SK-N-SH (cell line): ENCODE measurements around the gene LRP1. TPM values are rescaled to one million over a fixed set of nuclear protein-coding genes. Genes with fewer than 3 reads are reported as not detected.

Source experiments
- CTCF ChIA-PET: fragments of 300-600, 350-600 bp; formaldehyde crosslinking; extraction: SDS; loops from one replicate; lab custom pipeline; 2021; lab: Yijun Ruan, JAX
- POLR2A ChIA-PET: fragments of 350-600 bp; sonication (Branson Sonifier 250); formaldehyde crosslinking; extraction: SDS; loops from one replicate; lab custom pipeline; 2020; ENCODE audit warnings: antibody characterized with exemption, inconsistent platforms; lab: Yijun Ruan, JAX
- DNase-seq: peaks from one replicate; pipeline ENCODE4 v3.0.0; 2012
- H2AFZ ChIP-seq: fragments of 200-600 bp; sonication (generic); 2 replicates; pipeline ENCODE4 v1.8.1; 2016; ENCODE audit warnings: antibody characterized with exemption, mild to moderate bottlenecking, low read depth
- H3F3A ChIP-seq: fragments of 200-600 bp; sonication (generic); replicated peaks from 2 replicates; pipeline ENCODE3; 2016; ENCODE audit warnings: antibody characterized with exemption, mild to moderate bottlenecking; ENCODE audit not compliant: insufficient read depth
- H3K27ac ChIP-seq, 2 experiments: fragments of 200-500 bp in 1 of 2; fragments of 200-600 bp in 1 of 2; sonication (Bioruptor generic) in 1 of 2; sonication (generic), shearing (Covaris generic) in 1 of 2; 2 replicates each; pipeline versions ENCODE4 v1.5.1 to v1.6.1; 2014 to 2016; ENCODE audit warnings: low read depth in 2 of 2, inconsistent platforms in 1 of 2, low read length in 1 of 2, mild to moderate bottlenecking in 1 of 2, mixed read lengths in 1 of 2
- H3K27me3 ChIP-seq: fragments of 200-600 bp; sonication (generic), shearing (Covaris generic); 2 replicates; pipeline ENCODE4 v1.6.1; 2016; ENCODE audit warnings: mixed run types; ENCODE audit not compliant: insufficient read depth
- H3K36me3 ChIP-seq, 2 experiments: fragments of 200-500 bp in 1 of 2; fragments of 200-600 bp in 1 of 2; sonication (Bioruptor generic) in 1 of 2; sonication (generic) in 1 of 2; replicated peaks in 1 of 2; 2 replicates each; pipeline versions ENCODE3 to v1.5.1; 2014 to 2016; ENCODE audit warnings: low read length in 1 of 2, mild to moderate bottlenecking in 1 of 2; ENCODE audit not compliant: insufficient read depth in 2 of 2, control insufficient read depth in 1 of 2
- H3K4me1 ChIP-seq, 2 experiments: fragments of 200-500 bp in 1 of 2; fragments of 200-600 bp in 1 of 2; sonication (Bioruptor generic) in 1 of 2; sonication (generic), shearing (Covaris generic) in 1 of 2; 2 replicates each; pipeline versions ENCODE4 v1.5.1 to v1.6.1; 2014 to 2016; ENCODE audit warnings: low read depth in 1 of 2, low read length in 1 of 2, mixed run types in 1 of 2; ENCODE audit not compliant: insufficient read depth in 2 of 2, control insufficient read depth in 1 of 2
- H3K4me2 ChIP-seq: fragments of 200-600 bp; sonication (generic), shearing (Covaris generic); 2 replicates; pipeline ENCODE4 v1.6.1; 2017; ENCODE audit warnings: mixed run types
- H3K4me3 ChIP-seq, 2 experiments: fragments of 200-500 bp in 1 of 2; fragments of 200-600 bp in 1 of 2; sonication (Bioruptor generic) in 1 of 2; sonication (generic), shearing (Covaris generic) in 1 of 2; 2 replicates each; pipeline versions ENCODE4 v1.5.1 to v1.8.1; 2014 to 2016; ENCODE audit warnings: low read depth in 2 of 2, inconsistent platforms in 1 of 2, low read length in 1 of 2, mild to moderate bottlenecking in 1 of 2, mixed read lengths in 1 of 2, moderate library complexity in 1 of 2
- H3K79me2 ChIP-seq: fragments of 200-600 bp; sonication (generic); 2 replicates; pipeline ENCODE4 v1.8.1; 2017; ENCODE audit warnings: mild to moderate bottlenecking; ENCODE audit not compliant: insufficient read depth
- H3K9ac ChIP-seq: fragments of 200-600 bp; sonication (generic); 2 replicates; pipeline ENCODE4 v1.6.1; 2017; ENCODE audit warnings: mixed run types
- H3K9me2 ChIP-seq: fragments of 200-600 bp; sonication (generic); 2 replicates; pipeline ENCODE4 v1.6.1; 2017; ENCODE audit warnings: mixed run types
- H3K9me3 ChIP-seq: fragments of 200-600 bp; sonication (generic); 2 replicates; pipeline ENCODE4 v1.6.1; 2017; ENCODE audit warnings: mixed run types, mild to moderate bottlenecking, moderate library complexity
- H4K20me1 ChIP-seq: fragments of 200-600 bp; sonication (generic); 2 replicates; pipeline ENCODE4 v1.6.1; 2017; ENCODE audit warnings: mild to moderate bottlenecking, mixed run types; ENCODE audit not compliant: insufficient read depth
- CHD2 ChIP-seq: fragments of 150-350 bp; IDR thresholded peaks from 2 replicates; pipeline ENCODE4 v1.6.1; 2018; ENCODE audit warnings: low read length; ENCODE audit not compliant: partially characterized antibody
- ELF1 ChIP-seq: IDR thresholded peaks from 2 replicates; pipeline ENCODE4 v1.4.0; 2012
- IRF3 ChIP-seq: fragments of 150-350 bp; IDR thresholded peaks from 2 replicates; pipeline ENCODE4 v1.6.1; 2016; ENCODE audit warnings: mild to moderate bottlenecking, low read depth, low read length
- JUND ChIP-seq: IDR thresholded peaks from 2 replicates; pipeline ENCODE4 v1.4.0; 2012
- NRF1 ChIP-seq: IDR thresholded peaks from 2 replicates; pipeline ENCODE4 v1.6.1; 2012; ENCODE audit warnings: low read depth, mild to moderate bottlenecking, low read length
- RCOR1 ChIP-seq: fragments of 150-350 bp; IDR thresholded peaks from 2 replicates; pipeline ENCODE4 v1.6.1; 2017; ENCODE audit warnings: antibody characterized with exemption, low read length
- REST ChIP-seq: IDR thresholded peaks from 2 replicates; pipeline ENCODE4 v1.6.1; 2012; ENCODE audit warnings: mild to moderate bottlenecking, low read depth, low read length, moderate library complexity
- RXRA ChIP-seq: IDR thresholded peaks from 2 replicates; pipeline ENCODE4 v1.4.0; 2012; ENCODE audit warnings: low read depth, mild to moderate bottlenecking, borderline replicate concordance
- SMC3 ChIP-seq: IDR thresholded peaks from 2 replicates; pipeline ENCODE4 v1.6.1; 2012; ENCODE audit warnings: low read depth, low read length, improper control_type of control experiment
- TAF1 ChIP-seq: IDR thresholded peaks from 2 replicates; pipeline ENCODE4 v1.6.1; 2012; ENCODE audit warnings: low read depth, mild to moderate bottlenecking, low read length, moderate library complexity, borderline replicate concordance
- TEAD4 ChIP-seq: IDR thresholded peaks from 2 replicates; pipeline ENCODE4 v1.4.0; 2012; ENCODE audit warnings: mild to moderate bottlenecking, borderline replicate concordance; ENCODE audit not compliant: insufficient read depth
- USF2 ChIP-seq: fragments of 150-350 bp; IDR thresholded peaks from 2 replicates; pipeline ENCODE4 v1.6.1; 2017; ENCODE audit warnings: antibody characterized with exemption, low read length, low read depth, borderline replicate concordance
- WGBS: methylation state at CpG from one replicate; pipeline ENCODE4 v1.1.6; 2017; ENCODE audit warnings: low lambda C conversion rate; 5-methylcytosine and 5-hydroxymethylcytosine counted together
- polyA plus RNA-seq, 3 experiments: library from polyadenylated mRNA; depleted of rRNA; stranded (reverse); fragments of >200 nt; gene quantifications; 2 replicates each; pipeline ENCODE4 v1.2.3, GENCODE V29; 2012

Gene LRP1
- polyA plus RNA-seq, 1 of the 3 experiments (the other 2 are of a cell fraction) = 55.0 TPM

GRCh38 chr12:57169969-57170368 is 41.7 kb downstream of the LRP1 start:
- H3K9ac ChIP-seq = no peak overlapping the region
- 89% methylated on average over 7 of the region's 7 CpGs for WGBS
- peaks cover 3% of the 10 kb centered on the region in 2 experiments; a peak in 1 of 4 replicates for H3K4me1 ChIP-seq
- H3K4me2 ChIP-seq = no peak overlapping the region
- DNase-seq = no peak
- H2AFZ ChIP-seq = no peak overlapping the region
- H3K9me3 ChIP-seq = no peaks in the 10 kb centered on the region
- H3F3A ChIP-seq = peaks cover 4% of the 10 kb centered on the region
- H3K4me3 ChIP-seq = no peak overlapping the region
- no peaks in the 10 kb centered on the region for H3K27me3 ChIP-seq
- H3K79me2 ChIP-seq = no peaks in the 10 kb centered on the region
- H3K36me3 ChIP-seq = peaks cover 14 to 39% of the 10 kb centered on the region in 2 experiments
- H3K27ac ChIP-seq = no peak overlapping the region
- no peak for TF ChIP-seq RCOR1
- TF ChIP-seq JUND = no peak
- TF ChIP-seq REST = no peak
- TF ChIP-seq TAF1 = no peak
- TF ChIP-seq IRF3 = no peak
- no peak for TF ChIP-seq RXRA
- TF ChIP-seq SMC3 = no peak
- TF ChIP-seq USF2 = no peak
- no peak for TF ChIP-seq ELF1
- TF ChIP-seq TEAD4 = no peak
- no peak for TF ChIP-seq CHD2
- no peak for TF ChIP-seq NRF1
- CTCF ChIA-PET = interaction anchor here (0.6 to 33.3 kb wide), 6 partner anchors 9 to 133 kb away, joined by 3 to 643 read pairs (median 310); partner anchors contain the start of genes LRP1 and LRP1-AS
- POLR2A ChIA-PET = no interaction called here
- 0 out of 2 replicates have a peak, but pooled peaks cover 2% of the 10 kb centered on the region for H4K20me1 ChIP-seq
- H3K9me2 ChIP-seq = no peaks in the 10 kb centered on the region
